Esophagus mucosa (tissue), 1 donor: Measurements from ENCODE around the gene SULT1C3. TPM values are rescaled to one million over a fixed set of nuclear protein-coding genes. Genes with fewer than 3 reads are reported as not detected.
"Not testable (repeated sequence)": the region's sequence is repeated elsewhere in the genome, so short reads cannot be mapped to it uniquely, and the experiment has no call there.

Experiments used
- ATAC-seq: fragments of 200-7000 bp; cut with Tn5 transposase; one replicate; pipeline ENCODE4 v1.9.1; 2020
- total RNA-seq: library from RNA; stranded (reverse); gene quantifications from one replicate; pipeline ENCODE4 v1.2.4, GENCODE V29; 2023
- donor health status: DM: yes; HTN: yes; CAD: no.

Gene SULT1C3
- total RNA-seq, 1 donor from 2014 or later, result 0.68 TPM

DNA sequence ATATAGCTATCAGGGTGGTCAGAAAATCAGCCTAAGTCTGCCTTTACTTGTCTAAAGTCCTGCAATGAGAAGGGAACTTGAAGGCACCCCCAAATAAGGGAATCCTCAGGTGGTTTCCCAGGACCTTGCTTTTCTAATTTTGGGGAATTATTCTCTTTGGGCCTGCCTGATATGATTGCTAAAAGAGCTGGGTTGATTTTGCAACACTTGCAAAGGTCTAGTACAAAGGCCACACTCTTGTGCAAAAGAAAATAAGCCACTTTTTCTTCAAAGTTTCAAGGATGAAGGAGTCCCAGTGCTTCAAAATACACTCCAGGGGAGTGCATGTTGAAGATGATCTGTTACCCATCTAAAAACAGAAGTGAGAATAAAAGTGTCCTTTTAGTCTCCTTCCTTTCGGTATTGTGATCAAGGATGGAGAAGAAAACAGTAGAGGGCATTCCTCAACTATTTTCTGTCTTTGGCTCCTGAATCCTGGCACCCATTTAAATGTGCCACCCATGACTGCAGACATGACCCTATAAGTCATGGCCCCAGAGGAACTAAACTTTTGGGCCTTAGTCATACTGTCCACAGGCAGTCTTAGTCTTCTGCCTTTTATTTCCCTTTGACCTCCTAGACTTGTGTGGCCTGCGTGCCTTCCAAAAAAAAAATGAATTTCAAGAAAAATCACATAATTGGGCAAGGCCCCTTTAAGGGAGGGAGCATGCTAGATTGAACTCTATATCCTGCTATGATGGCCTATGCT, 5.1 kb downstream of the SULT1C3 start:
- no peak for ATAC-seq

DNA sequence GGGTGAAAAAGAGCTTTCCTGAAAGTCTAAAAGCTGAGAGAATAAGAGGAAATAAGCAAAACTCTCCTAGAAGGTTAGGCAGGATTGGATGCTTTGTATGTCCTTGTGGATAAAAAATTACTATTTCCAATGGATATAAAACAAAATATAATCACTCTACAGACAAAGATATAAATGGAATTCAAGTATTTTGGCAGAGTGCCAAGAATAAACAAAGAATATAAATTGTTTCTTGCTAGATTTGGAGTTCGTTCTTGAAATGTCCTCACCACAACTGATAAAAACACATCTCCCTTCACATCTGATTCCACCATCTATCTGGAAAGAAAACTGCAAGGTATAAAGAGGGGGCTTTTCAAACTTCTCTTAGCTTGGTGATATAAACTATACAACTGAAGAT, 13.3 kb downstream of the SULT1C3 start:
- no peak for ATAC-seq

DNA sequence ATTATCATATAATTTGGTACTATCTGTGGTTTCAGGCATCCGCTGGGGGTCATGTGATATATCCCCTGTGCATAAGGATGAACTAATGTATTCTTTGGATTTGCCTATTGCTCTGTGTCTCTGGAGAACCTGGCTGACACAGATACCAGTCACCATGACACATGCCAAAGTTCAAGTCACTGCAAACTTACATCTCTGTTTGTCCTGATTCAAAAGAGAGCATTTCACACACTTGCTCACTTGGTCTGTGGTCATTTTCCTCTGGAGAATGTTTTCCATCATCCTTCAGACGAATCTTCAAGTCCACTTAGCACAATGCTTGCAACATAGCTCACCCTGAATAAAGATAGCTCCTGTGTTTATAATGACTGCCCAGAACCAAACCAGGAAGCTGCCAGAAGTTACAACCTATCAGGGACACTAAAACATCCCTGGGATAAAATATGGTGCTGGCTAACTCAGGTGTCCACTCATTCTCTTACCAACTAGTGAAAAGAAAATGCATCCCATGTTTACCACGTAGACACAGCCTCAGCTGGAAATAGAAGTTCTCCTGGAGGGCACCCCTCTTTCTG, 18.1 kb downstream of the SULT1C3 start:
- ATAC-seq, result no peak

DNA sequence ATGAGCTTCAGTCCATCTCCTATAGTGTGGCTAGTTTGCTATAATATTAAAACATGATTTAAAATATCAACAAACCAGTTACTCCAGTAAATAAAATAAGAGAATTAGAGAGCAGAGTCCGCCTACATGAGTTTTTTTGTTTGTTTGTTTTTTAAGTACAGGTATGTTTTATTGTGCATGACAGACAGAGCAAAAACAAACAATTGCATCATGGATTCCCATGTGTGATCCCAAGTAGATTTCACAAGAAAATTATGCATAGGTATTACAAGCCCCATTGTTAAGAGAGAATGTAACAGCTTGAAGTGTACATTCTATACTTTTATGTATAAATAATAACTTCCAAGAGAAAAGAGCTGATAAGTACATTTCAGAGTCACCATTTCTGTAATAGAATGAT, 21.0 kb downstream of the SULT1C3 start:
- ATAC-seq, result no peak

DNA sequence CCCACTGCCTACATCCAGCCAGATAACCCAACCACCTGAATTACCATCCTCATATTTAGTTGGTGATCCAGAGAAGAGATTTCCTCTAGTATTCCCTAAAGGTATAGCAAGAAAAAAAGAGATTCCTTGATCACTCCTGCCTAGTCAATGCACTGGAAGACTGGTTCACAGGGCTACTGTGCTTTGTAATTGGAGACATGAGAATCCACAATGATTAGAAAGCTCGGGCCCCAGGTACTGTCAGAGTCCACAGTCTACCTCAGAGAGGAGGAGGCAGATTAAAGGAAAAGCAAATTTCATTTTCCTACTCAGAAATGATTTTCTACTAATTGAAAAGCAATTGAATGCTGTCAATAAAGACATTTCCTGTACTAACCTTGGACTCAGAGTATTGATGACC, 22.3 kb downstream of the SULT1C3 start:
- no peak for ATAC-seq

DNA sequence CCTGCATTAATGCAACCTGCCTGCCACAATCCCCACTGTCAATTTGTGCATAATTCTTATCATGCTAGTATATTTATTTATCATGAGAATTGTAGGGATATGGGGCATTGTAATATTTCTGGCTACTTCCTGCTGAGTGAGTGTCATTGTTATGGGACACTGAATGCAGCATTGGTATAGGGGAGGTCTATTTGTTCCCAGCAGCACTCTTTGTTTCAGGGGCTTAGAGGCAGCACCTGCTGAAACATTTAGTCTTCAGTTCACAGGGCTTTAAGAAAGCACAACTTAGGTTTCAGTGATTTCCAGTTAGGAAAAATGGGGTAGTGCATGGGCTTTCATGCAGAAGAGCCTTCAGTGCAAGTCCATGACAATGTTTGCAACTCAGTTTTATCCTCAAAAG, 23.6 kb downstream of the SULT1C3 start:
- no peak for ATAC-seq

DNA sequence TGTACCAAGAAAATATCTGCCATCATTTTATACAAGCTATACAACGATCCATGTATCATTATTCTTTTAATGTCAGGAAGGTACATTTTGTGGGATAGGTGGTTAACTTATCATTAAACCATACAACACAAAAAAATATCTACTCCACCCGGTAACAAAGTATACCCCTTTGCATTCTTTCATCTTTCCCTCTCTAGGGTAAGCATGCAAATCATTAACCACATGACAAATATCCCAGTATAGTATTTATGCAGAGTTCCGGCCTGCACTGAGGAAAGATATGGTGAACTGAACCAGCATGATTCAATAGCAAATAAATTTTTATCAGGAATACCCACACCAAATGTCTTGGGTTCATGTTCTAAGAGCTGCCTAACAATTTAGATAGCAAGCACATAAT, 26.4 kb downstream of the SULT1C3 start:
- no peak for ATAC-seq

DNA sequence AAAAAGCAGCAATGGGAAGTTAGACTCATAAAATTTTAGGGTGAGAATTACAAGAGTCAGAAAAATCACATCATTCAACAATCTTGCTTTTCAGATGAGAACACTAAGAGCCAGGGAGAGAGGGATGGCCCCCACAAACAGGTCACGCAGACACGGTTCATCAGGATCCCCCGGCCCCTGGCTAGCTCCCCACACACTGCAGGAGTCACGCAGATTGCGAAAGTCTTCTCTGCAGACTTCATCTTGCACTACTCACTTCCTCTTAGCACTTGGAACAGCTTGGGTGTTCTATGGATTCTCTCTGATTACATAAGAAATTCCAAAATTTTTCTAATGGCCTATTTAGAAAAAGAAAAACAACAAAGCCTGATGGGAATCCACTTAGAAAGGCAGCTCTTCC, 27.3 kb downstream of the SULT1C3 start:
- no peak for ATAC-seq

DNA sequence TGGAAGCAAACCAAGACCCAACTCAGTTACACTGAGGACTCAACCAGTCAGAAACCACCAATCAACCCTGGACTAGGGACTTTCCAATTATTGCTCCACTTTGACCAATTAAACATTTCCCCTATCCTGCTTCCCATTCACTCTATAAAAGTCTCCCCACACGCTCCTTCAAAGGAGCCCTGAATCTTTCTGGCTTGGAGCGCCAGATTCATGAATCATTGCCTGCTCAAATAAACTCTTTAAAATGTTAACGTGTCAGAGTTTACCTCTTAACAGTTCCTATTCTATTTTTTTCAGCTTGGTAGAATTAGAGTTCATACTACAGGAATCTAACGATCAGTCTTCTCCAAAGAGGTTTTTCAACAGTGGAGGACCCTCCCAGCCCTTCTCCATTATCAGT, 28.2 kb downstream of the SULT1C3 start:
- peak; percentile 51 for ATAC-seq

DNA sequence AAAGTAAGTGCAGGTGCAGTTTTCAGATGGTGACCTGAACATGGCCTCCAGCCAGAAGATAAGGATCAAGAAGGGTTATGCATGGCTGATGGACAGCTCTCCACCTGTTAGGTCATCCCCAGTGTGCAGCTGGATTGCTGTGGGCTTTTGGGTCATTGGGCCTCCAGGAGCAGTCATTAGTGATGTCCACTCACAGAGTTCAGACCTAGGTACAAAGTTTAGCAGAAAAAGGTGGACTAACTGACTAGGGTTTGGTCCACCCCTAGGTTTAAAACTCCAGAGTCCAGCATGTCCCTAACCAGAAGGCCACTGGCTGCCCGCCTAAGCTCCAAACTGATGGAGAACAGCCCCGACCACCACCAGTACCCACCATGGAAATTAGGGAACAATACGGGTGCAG, 30.6 kb downstream of the SULT1C3 start:
- no peak for ATAC-seq

DNA sequence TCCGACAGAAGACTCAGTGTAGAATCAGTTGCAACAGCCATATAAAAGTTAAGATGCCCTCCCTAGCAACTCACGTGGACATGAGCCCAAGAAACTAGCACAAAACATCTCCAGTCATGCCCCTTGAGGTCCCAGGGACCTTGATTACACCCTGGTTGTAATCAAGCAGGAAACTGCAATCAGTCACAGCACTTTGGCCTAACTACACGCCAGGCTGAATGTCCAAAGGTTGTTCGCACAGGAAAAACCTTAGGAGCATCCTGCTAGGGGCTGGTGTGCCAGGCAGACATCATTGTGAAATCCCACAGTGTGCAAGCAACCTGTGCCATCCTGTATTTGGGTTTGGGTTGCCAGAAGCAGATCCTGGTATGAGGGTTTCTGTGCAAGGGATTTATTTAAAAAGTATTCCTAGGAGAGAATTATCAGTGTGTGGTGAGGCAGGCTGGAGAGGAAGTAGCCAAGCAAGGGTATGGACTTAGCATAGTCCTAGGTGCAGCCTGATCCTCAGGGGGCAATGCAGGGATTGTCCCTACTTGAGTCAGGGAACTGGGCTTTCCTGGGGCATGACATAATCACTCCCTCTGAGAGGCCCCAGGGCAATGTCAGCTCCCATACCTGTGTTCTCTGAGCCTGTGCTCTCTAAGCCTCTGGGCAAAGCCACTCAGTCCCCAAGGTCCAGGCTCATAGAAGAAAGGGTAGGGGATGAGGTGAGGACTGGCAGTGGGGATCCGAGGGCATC, 31.2 kb downstream of the SULT1C3 start:
- ATAC-seq, result peak; percentile 44

DNA sequence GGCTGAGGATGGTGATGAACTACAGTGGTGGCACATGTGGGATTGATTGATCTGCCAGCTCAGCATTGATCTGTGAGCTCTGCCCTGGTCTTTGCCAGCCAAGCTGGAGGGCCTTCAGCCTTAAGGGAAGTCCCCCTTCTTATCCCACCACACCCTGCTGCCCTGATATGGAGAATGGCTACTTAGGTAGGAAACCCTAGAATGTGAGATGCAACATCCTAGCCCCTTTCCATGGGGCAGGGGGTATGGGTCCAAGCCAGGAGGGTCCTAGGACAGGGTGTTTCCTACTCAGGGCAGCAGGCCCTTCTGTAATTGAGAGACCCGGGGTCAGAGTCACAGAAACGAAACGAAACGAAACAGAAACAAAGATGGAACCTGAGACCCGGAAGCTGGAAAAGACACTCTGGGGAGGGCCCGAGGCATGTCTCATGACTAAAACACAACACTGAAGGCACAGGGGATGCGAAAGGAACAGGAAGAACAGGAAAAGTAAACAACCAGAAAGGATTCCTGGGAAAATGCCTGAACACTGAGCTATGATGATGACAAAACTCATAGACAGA, 32.0 kb downstream of the SULT1C3 start:
- no peak for ATAC-seq

DNA sequence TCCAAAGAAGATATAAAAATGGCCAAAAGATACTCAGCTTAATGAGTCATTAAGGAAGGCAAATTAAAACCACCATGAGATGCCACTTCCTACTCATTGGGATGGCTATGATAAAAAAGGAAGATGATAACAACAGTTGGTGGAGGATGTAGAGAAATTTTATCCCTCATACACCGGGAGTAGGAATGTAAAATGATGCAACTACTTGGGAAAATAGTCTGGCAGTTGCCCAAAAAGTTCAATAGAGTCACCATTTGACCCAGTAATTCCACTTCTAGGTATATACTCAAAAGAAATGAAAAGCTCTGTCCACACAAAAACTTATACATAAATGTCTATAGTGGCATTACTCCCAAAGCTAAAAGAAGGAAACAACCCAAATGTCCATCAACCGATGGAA, 38.9 kb downstream of the SULT1C3 start:
- ATAC-seq, result no peak

DNA sequence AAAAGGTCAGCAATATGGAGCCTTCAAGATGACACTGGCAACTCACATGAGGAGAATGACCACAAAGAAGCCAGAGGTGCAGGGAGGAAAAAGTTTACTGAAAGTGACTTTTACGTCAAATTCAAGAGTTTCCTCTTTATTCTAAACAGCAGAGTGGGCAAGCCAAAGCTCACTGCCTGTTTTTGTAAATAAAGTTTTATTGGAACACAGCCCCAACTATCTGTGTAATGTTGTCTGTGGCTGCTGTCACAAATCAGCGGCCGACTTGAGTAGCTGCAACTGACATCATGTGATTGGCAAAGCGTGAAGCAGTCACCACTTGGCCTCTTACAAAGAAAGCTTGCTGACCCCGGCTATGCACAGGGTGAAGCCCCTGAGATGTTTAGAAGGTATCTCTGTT, 39.7 kb downstream of the SULT1C3 start:
- no peak for ATAC-seq

DNA sequence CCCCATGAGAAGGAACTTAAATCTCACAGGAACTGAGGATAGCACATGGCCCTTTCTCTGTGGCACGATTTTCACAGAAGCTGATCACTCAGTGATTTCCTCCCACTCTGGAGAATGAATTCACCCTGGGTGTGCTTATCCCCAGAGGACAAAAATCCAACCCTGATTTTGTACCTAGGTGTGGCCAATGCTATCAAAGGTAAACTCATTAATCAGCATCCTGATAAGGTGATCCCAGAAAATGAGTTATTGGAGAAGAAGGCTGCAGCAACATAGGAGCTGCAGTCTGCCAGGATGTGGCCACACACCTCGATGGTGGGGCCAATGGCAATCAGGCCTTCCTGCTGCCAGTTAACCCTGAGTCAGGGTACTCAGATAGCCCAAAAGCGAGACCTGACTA, 40.7 kb downstream of the SULT1C3 start:
- ATAC-seq, result no peak

DNA sequence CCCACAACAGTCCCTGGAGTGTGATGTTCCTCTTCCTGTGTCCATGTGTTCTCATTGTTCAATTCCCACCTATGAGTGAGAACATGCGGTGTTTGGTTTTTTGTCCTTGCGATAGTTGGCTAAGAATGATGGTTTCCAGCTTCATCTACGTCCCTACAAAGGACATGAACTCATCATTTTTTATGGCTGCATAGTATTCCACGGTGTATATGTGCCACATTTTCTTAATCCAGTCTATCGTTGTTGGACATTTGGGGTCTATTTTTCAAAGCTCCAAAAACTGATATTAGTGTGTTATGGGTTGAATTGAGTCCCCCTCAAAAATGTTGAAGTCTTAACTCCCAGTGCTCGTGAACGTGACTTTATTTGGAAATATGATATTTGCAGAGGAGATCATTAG, 44.8 kb downstream of the SULT1C3 start:
- not testable (repeated sequence) for ATAC-seq

DNA sequence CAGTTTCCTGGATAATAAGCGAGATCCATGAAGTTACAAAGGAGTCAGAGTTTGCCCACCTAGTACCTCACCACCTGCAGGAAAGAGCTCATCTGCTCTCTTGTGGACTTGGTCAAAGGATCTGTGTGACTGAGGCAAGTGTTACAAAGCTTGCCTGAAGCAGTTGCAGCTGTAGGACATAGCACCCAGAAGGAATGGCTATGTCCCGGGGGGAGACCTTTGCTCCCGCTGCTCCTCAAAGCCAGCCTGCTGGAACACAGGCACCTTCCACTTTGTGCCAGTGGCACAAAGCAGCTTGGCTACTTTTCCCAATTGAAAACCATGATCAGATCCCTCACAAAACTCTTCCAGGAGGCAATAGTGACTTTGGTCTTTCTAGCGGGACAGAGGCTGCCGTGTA, 45.8 kb downstream of the SULT1C3 start:
- ATAC-seq, result no peak

DNA sequence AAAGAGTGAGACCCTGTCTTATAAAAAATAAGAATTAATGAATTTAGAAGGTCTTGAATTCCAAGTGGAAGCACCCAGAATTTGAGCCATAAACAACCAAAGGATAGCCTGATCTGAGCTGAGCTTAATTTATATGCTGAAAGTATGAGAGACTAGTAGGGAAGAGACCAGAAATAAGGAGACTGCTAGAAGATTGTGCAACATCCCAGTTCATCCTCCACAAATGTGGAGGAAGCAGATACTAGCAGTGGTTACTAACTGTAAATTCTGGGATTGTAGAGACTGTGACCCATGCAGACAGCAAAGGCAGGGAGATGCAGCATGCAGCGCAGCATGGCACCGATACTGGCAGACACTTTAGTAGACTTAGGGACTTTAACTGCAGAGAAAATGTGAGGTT, 47.4 kb downstream of the SULT1C3 start:
- no peak for ATAC-seq

DNA sequence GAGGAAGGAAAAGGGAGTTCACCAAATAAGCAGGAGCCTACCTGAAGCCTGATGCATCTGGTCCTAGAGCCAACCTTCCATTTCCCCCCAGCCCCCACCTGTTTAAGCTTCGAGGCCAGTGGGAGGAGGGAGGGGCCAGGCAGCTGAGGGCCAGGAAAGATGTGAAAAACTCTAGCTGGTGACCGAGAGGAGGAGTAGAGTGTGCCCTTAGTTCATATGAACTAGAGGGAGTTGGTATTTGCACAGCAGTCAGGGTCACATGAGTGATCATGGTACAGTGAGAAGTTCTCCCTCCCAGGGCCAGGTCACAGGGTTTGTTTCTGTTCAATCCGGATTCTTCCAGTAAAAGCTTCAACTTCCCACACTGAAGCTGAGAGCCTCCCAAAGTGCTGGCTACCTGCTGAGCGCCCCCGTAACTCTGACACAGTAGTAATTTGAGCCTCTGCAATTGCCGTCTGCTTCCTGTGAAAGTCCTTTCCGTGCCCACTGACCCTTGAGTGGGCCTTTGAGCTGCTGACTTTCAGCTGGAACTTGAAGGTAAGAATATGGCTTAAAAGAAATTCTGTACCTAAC, 48.9 kb downstream of the SULT1C3 start, which contains the start of gene SULT1C2:
SULT1C2 (plus strand) TSS at position 362 of the 573 bp plus-strand sequence. CDS start 4,773 bp downstream, outside the sequence.
- no peak for ATAC-seq

DNA sequence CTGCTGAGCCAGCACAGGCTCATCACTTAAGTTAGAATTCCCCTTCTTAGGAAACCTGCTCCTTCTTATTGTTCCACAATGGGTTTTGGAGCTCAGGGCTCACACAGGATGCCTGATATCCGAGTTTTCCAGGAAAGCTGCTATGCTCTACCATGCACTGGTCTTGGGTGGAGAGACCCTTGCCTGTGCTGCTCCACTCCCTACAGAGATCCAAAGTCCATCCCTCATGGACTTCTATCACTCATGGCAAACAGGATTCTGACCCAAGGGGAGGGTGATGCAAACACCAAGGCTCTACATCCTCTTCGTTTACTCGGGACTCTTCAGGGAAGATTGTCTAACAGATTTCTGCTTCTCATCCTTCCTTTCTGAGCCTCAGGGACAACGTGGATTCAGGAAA, 54.1 kb downstream of the SULT1C3 start:
- ATAC-seq, result no peak

DNA sequence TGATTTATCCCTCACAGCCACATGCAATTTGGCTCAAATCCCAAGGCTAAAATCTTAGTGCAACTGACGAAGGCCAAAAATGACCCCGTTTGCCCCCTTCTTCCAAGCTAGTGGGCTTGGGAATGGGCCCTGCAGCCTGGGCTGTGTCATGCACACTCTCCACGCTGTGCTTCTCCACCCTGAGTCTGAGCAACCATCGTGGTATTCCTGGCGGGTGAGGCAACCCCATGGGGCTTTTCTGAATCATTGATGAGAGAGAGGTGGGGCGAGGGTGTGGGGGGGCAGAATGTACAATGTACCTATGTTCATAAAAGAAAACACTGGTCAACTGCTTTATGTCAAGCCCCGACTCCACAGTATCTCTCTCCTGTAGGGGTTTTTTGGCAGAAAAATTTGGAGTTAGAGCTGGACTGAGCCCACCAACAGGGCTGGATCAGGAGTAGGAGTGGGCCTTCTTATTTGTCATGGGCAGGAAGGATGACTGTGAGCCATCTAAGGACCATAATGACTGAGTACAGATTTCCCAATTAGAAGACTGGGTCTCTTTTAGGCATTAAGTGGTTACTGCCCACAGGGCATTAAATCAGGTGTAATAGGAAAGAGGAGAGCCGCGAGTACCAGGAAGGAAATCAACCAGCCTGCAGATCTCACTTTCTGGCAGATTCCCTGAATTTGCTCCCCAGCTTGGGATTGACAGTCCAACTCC, 57.8 kb downstream of the SULT1C3 start:
- ATAC-seq, result no peak

DNA sequence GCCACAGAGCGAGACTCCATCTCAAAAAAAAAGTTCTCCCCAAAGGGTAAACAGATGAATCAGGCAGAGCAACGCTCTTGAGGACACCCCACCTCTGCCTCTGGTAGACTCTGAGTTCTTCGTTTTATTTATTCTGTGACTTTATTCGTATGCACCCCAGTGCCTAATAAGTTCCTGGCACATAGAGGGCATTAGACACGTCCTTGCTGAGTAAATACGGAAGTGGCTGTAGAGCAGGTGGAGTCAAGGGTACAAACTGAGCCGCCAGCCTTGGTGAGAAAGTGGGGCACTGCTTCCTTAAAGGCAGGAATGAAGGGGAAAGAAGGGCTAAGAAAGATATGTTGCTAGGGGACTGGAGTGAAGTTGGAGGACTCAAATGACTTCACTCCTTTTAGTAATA, 61.8 kb downstream of the SULT1C3 start:
- no peak for ATAC-seq

DNA sequence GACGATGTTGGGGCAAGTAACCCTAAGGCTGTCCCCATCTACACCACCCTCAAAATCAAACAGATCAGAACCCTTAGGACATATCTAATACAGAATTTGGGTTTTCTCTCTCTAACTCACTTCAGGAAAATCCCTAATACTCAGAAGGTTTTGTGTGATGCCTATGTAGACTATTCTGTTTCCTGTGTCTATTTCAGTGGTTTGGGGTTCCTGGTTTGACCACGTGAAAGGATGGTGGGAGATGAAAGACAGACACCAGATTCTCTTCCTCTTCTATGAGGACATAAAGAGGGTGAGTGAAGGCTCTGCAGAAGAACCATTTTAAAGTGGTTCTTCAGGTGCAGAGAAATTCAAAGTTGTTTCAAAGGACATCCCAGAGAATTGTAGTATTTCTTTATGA, 65.2 kb downstream of the SULT1C3 start:
- ATAC-seq, result no peak
